H4 (cell line): ENCODE results near the gene COL9A1. TPM values are rescaled to one million over a fixed set of nuclear protein-coding genes. Genes with fewer than 3 reads are reported as not detected.
"Not testable (repeated sequence)": the region's sequence is repeated elsewhere in the genome, so short reads cannot be mapped to it uniquely, and the experiment has no call there.

Experiments used
- DNase-seq: peaks from one replicate; pipeline ENCODE4 v3.0.0-alpha.2; 2015; ENCODE audit warnings: low spot score
- total RNA-seq: library from RNA; depleted of rRNA; stranded (reverse); fragments of >200 nt; shearing (Covaris generic); gene quantifications from 2 replicates; pipeline ENCODE4 v1.2.3, GENCODE V29; 2014; rRNA removed

The COL9A1 gene
- total RNA-seq = not detected in 2 replicates

GRCh38 chr6:70303034-70303525 is at the start of gene COL9A1:
Gene COL9A1, minus strand, starts transcription at chr6:70303084. Its CDS starts 160 bp downstream, at chr6:70302924.
- no peak for DNase-seq

- no peak for DNase-seq
Measured at GRCh38 chr6:70351461-70351860, 48.6 kb upstream of the COL9A1 start.

GRCh38 chr6:70345619-70346018 is 42.7 kb upstream of the COL9A1 start:
- no peak for DNase-seq

GRCh38 chr6:70343313-70343712 is 40.4 kb upstream of the COL9A1 start:
- DNase-seq = no peak

- DNase-seq = not testable (repeated sequence)
Measured at GRCh38 chr6:70339810-70340209, 36.9 kb upstream of the COL9A1 start.

- no peak for DNase-seq
Measured at GRCh38 chr6:70338775-70339174, 35.9 kb upstream of the COL9A1 start.

- no peak for DNase-seq
Measured at GRCh38 chr6:70337743-70338105, 34.8 kb upstream of the COL9A1 start.

- no peak for DNase-seq
Measured at GRCh38 chr6:70336996-70337742, 34.3 kb upstream of the COL9A1 start.

- DNase-seq = no peak
Measured at GRCh38 chr6:70327036-70327435, 24.2 kb upstream of the COL9A1 start.

GRCh38 chr6:70325009-70325408 is 22.1 kb upstream of the COL9A1 start:
- DNase-seq = no peak

GRCh38 chr6:70317799-70318198 is 14.9 kb upstream of the COL9A1 start:
- not testable (repeated sequence) for DNase-seq

GRCh38 chr6:70315079-70315751 is 12.3 kb upstream of the COL9A1 start:
- DNase-seq = no peak

GRCh38 chr6:70314296-70314695 is 11.4 kb upstream of the COL9A1 start:
- no peak for DNase-seq

- peak; percentile 90 for DNase-seq
Measured at GRCh38 chr6:70312165-70312745, 9.4 kb upstream of the COL9A1 start.

GRCh38 chr6:70310063-70310694 is 7.3 kb upstream of the COL9A1 start:
- peak; percentile 52 for DNase-seq

- no peak for DNase-seq
Measured at GRCh38 chr6:70309243-70309642, 6.4 kb upstream of the COL9A1 start.

GRCh38 chr6:70308142-70308541 is 5.3 kb upstream of the COL9A1 start:
- not testable (repeated sequence) for DNase-seq

- DNase-seq = no peak
Measured at GRCh38 chr6:70307008-70307407, 4.1 kb upstream of the COL9A1 start.

GRCh38 chr6:70304616-70305015 is 1.7 kb upstream of the COL9A1 start:
- no peak for DNase-seq

GRCh38 chr6:70299456-70299855 is 3.4 kb downstream of the COL9A1 start:
- DNase-seq = no peak

GRCh38 chr6:70298068-70298467 is 4.8 kb downstream of the COL9A1 start:
- DNase-seq = no peak

- no peak for DNase-seq
Measured at GRCh38 chr6:70292193-70292592, 10.7 kb downstream of the COL9A1 start.
